AG09319 (cell line): ENCODE data around the gene DHX8.

Source experiments
- DNase-seq: peaks from one replicate; pipeline ENCODE4 v3.0.0-alpha.2; 2010; ENCODE audit warnings: low read depth; ENCODE audit errors: extremely low read depth
- TF ChIP-seq, protein P1 (sequence below): IDR thresholded peaks from 2 replicates; pipeline ENCODE4 v1.5.1; 2011; ENCODE audit warnings: low read depth, mild to moderate bottlenecking, inconsistent platforms, low read length, moderate library complexity

Gene DHX8

DNA sequence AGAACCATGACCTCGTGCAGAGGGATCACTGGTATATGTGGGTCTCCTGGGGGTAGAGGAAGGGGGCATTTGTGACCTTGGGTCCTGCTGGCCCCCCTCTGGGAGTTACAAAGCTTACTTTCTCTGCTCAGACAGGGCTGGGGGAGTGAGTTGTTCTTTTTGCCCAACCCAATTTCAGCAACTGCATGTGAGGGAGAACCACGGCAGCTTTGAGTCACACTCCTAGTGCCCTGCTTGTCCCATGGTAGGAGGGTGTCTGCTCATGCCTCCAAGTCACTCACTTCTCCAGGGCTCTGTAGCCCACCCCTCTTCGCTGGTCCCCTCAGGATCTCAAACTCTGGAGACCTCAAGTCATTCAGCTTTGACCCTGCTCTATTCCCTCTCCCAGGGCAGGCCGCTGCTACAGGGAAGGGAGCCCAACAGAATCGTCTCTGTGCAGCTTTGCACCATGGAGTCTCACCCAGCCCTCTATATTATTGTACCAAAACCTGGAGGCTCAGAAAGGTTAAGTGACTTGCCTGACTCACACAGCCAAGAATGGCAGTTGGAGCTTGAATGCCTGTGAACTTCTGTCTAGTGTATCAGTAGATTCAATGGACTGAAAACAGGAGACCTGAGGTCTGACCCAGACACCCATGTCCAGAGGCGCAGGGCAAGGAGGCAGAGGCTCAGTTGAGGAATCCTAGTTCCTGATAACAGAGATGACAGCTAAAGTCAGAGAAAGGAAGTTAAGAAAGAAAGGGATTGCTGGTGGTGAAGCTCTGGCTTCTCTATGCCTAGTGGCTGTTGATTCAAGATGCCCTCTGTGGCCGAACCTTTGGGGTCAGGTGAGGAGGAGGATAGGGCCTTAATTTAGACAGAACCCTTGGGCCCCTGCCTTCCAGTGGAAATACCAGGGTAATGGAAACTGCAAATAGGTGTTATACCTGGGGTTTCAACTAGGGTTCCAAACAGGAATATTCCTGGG lies 77.0 kb downstream of the DHX8 start:
- DNase-seq = no peak
- TF ChIP-seq, protein P1, sequence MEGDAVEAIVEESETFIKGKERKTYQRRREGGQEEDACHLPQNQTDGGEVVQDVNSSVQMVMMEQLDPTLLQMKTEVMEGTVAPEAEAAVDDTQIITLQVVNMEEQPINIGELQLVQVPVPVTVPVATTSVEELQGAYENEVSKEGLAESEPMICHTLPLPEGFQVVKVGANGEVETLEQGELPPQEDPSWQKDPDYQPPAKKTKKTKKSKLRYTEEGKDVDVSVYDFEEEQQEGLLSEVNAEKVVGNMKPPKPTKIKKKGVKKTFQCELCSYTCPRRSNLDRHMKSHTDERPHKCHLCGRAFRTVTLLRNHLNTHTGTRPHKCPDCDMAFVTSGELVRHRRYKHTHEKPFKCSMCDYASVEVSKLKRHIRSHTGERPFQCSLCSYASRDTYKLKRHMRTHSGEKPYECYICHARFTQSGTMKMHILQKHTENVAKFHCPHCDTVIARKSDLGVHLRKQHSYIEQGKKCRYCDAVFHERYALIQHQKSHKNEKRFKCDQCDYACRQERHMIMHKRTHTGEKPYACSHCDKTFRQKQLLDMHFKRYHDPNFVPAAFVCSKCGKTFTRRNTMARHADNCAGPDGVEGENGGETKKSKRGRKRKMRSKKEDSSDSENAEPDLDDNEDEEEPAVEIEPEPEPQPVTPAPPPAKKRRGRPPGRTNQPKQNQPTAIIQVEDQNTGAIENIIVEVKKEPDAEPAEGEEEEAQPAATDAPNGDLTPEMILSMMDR = no peak

DNA sequence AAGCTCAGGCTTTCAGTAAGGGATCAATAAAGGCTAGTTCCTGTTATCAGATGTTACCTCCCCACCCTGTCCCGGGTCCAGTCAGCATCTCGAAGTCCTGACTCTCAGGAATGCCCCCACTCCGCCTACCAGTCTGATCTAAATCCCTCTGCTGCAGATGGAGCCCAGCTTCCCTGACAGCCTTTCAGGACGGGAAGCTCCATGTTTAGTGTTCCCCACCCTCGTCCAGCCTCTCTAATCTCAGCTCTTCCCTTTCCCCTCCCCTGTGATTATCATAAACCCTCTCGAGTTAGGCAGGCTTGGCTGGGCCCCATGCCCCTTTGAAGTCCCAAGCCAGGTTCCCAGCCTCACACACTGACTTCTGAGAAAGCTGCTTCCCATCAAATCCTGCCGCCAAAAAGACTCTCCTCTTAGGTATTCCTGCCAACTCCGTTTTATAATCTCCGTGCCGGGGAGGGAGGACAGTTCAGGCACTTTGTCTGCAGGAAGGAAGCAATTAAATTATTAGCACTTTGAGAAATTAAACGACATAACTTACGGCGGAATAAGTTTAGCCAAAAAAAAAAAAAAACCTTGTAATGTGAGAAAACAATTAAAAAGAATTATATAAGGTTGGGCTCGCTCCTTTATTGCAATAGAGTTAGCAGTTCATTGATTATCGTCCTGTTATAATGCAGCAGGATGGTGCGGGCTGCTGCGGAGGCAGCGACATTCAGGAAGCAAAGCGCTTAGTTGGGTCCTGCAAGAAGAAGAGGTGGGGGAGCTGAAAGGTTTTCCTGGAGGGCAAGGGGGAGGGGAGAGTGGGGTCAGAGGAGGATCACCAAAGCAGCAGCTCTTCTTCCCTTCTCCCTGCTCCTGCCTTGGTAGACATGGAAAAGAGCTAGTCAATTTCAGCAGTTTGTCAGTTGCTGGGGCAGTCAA lies 79.2 kb downstream of the DHX8 start:
- no peak for DNase-seq
- TF ChIP-seq, protein P1 = no peak

DNA sequence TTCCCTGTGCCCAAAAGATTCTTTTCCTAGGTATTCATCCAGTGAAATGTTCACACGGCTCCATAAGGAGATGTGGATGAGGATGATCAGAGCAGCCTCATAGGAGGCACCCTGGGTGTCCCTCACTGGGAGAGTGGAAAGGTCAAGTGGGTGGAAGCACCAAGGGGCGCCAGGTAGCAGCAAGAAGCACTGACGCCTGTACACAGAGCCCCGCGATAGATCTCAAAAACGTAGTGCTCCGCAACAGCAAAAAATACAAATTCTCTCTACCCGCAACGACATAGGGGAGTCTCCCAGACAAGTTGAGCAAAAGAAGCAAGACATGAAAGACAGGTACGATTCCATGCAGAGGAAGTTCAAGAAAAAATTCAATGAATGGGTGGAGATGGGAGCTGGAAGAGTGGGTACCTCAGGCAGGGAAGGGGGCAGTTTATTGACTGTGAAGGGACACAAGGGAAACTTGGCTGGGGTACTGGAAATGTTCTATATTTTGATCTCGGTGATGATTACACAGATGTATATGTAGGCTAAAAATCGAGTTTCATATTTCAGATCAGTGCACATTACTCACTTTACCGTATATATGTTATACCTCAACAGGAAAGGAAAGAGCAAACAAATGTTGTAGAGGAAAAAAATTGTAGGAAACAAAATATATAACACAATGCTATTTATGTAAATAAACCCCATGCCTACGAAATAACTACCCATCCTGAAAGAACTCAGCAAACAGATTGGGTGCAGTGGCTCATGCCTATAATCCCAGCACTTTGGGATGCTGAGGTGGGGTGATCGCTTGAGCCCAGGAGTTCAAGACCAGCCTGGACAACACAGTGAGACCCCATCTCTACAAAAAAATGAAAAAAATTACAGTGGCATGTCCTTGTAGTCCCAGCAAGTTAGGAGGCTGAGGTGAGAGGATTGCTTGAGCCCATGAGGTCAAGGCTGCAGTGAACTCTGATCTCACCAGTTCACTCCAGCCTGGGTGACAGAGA lies 80.1 kb downstream of the DHX8 start:
- TF ChIP-seq, protein P1 = no peak
- no peak for DNase-seq

DNA sequence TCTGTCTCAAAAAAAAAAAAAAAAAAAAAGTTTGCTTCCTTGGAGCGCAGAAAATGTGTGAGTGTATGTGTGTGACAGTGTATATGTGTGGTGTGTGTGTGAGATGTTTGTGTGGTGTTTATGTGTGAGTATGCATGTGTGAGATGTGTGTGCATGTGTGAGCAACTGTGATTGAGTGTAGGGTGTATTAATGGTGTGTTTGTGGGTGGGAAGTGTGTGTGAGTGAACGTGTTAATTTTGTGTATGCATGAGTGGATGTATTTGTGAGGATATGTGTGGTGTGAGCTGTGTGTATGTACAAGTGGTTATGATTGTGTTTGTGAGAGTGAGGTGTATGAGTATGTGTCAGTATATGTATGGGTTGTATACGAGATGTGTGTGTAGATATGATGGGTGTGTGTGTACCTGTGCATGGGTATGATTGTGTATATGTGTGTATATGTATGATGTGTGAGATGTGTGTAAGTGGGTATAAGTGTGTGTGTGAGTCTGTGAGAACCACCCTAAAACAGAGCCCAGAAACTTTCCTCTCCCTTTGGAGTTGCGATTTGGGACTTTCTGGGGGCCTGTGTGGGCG lies 84.8 kb downstream of the DHX8 start:
- DNase-seq = no peak
- TF ChIP-seq, protein P1 = no peak

DNA sequence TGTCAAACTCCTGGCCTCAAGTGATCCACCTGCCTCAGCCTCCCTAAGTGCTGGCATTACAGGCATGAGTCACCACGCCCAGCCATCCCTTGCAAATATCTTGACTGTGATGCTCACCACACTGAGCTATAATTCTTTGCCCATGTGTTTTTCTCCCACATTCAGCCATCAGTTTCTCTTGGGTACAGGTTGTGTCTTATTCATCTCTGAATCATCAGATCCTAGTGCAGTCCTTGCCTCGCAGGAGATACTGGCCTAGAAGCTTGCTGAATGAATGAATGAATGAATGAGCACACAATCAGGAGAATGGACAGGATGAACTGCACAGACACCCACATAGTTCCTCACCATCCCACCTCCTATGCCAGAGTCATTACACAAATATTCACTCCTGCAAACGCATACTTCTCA lies 86.7 kb downstream of the DHX8 start:
- no peak for DNase-seq
- TF ChIP-seq, protein P1 = no peak

DNA sequence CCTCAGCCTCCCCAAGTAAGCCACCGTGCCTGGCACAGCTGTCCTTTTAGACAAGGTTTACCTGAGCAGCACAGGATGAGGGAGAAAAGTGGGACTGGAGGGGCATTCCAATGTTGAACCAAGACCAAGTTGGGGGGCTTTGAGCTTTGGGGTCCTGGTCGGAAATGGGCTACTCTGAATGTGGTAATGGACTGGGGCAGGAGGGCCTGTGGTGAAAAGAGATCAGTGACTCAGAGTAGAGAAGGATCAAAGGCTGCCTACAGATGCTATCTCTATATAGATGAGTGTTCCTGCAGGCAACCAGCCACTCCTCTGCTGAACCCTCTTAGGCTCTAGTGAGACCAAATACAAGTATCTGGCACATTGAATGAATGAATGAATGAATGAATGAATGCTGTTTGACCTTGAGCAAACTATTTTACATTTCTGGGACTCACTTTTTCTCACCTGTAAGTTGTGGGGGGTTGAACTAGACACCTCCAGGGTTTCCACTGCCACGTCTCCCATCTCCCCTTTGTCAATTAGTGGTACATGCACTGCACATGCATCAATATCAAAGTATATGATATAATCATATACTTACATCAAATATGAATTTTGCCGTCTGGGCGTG lies 88.7 kb downstream of the DHX8 start:
- DNase-seq = no peak
- TF ChIP-seq, protein P1 = no peak
